Measurements from ENCODE around the gene CALML3.
"Not testable (repeated sequence)": the region's sequence is repeated elsewhere in the genome, so short reads cannot be mapped to it uniquely, and the experiment has no call there.

Gene CALML3

DNA sequence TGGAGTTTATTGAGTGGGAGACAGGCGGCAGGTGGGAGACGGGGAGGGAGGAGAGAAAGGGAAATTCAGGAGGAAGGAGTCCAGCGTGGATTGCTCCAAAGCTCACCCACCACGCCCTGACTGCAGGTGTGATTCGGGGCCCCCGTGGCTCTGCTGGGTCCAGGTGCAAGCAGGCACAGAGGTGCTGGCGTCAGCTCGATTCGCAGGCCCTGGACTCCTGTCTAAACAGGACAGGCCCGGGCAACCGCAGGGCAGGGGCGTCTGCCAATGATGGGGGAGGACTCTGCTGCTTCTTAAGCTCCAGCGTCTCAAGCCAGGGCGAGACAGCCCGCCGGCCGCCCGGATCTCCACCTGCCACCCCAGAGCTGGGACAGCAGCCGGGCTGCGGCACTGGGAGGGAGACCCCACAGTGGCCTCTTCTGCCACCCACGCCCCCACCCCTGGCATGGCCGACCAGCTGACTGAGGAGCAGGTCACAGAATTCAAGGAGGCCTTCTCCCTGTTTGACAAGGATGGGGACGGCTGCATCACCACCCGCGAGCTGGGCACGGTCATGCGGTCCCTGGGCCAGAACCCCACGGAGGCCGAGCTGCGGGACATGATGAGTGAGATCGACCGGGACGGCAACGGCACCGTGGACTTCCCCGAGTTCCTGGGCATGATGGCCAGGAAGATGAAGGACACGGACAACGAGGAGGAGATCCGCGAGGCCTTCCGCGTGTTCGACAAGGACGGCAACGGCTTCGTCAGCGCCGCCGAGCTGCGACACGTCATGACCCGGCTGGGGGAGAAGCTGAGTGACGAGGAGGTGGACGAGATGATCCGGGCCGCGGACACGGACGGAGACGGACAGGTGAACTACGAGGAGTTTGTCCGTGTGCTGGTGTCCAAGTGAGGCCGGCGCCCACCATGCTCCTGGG is at the start of gene CALML3:
Gene CALML3, plus strand, starts transcription at position 321 of the 920 bp plus-strand sequence. Its CDS starts 125 bp downstream, at position 446.
- no peak for FAIRE-seq
- DNase-seq (ENCODE audit: insufficient read length, low spot score): no peak
- TF ChIP-seq, protein P1, sequence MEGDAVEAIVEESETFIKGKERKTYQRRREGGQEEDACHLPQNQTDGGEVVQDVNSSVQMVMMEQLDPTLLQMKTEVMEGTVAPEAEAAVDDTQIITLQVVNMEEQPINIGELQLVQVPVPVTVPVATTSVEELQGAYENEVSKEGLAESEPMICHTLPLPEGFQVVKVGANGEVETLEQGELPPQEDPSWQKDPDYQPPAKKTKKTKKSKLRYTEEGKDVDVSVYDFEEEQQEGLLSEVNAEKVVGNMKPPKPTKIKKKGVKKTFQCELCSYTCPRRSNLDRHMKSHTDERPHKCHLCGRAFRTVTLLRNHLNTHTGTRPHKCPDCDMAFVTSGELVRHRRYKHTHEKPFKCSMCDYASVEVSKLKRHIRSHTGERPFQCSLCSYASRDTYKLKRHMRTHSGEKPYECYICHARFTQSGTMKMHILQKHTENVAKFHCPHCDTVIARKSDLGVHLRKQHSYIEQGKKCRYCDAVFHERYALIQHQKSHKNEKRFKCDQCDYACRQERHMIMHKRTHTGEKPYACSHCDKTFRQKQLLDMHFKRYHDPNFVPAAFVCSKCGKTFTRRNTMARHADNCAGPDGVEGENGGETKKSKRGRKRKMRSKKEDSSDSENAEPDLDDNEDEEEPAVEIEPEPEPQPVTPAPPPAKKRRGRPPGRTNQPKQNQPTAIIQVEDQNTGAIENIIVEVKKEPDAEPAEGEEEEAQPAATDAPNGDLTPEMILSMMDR (IDR thresholded peaks at IDR 0.05; ENCODE audit: insufficient read depth, missing control alignments): no peak

DNA sequence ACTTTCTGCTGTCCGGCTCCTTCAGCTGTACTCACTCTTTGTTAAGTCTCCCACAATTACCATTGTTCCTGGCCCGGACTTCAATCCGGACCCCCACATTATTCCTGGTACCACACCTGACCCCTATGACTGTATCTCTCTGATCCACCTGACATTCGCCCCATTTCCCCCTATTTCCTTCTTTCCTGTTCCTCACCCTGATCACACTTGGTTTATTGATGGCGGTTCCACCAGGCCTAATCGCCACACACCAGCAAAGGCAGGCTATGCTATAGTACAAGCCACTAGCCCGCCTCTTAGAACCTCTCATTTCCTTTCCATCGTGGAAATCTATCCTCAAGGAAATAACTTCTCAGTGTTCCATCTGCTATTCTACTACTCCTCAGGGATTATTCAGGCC is 49.7 kb upstream of the CALML3 start:
- not testable (repeated sequence) for DNase-seq (ENCODE audit: insufficient read length, low spot score); FAIRE-seq

DNA sequence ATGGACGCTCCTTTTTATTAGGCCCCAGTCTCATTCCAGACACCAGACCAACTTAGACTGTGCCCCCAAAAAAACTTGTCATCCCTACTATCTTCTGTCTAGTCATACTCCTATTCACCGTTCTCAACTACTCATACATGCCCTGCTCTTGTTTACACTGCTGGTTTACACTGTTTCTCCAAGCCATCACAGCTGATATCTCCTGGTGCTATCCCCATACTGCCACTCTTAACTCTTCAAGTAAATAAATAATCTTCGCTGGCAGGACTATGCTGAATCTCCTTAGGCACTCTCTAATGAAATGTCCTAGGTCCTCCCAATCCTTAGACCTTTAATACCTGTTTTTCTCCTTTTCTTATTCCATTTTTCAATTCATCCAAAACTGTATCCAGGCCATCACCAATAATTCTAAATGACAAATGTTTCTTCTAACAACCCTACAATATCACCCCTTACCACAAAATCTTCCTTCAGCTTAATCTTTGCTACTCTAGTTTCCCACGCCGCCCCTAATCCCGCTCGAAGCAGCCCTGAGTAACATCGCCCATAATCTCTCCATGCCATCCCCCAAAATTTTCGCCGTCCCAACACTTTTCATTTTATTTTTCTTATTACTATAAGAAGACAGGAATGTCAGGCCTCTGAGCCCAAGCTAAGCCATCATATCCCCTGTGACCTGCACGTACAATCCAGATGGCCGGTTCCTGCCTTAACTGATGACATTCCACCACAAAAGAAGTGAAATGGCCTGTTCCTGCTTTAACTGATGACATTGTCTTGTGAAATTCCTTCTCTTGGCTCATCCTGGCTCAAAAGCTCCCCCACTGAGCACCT is 48.6 kb upstream of the CALML3 start:
- FAIRE-seq; DNase-seq (ENCODE audit: insufficient read length, low spot score): not testable (repeated sequence)

DNA sequence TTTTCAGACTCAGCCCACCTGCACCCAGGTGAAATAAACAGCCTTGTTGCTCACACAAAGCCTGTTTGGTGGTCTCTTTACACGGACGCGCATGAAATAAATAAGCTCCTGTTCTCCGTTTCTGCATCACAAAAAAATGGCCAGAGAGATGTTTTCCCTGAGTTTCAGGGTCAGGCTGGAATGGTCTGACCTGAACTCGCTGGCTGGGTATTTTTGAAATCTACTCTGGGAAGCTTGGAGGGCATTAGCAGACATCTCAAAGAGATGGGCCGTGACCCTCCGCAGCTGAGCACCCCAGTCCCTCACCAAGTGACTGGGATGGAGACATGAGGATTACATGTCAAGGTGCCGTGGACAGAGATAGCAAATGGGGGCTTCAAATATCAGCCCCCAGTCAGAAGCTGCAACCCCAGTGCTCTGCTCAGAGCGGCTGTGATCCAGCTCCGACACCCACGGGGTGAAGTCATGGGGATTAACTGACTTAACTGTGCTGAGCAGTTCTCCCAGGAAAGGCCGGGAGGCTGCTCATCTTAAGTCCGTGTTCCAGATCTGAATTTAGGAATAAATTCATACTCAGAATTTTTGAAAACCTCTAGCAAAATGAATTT is 47.7 kb upstream of the CALML3 start:
- DNase-seq (ENCODE audit: insufficient read length, low spot score) (no peak), FAIRE-seq (no peak)
- TF ChIP-seq, protein P1 (IDR thresholded peaks at IDR 0.05; ENCODE audit: insufficient read depth, missing control alignments): no peak

DNA sequence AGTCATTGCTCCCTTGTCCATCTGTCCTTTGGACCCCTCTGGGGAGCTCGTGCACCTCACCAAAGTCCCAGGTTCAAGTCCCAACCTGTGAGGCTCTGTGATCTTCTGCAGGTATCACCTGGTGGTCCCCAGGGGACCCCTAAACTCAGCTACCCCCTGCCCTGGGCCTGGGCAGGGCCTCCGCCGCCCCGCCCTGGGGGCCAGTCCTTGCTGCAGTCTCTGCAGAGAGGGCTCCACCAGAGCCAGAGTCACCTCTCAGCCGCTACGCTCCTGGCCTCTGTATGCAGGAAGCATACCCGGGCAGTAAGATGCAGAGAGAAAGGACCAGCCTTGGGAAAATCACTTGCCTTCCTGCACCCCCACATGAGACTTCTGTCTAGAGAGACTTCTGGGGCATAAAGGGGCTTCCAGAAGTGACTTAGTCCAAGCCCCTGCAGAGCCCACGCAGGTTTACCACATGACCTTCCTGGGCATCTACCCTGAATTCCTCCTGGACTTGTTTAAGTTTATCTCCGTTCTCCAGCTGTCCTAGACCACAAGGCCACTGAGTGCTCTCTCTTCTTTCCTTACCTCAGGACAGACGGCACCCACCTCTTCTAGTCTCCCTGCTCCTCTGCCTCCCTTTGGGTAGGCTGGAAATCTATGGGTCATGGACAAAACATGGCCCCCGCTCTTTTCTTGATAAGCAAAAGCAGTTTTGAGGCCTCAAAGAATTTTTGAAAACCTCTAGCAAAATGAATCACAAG is 46.6 kb upstream of the CALML3 start:
- DNase-seq (ENCODE audit: insufficient read length, low spot score) (no peak), FAIRE-seq (no peak)
- TF ChIP-seq, protein P1 (IDR thresholded peaks at IDR 0.05; ENCODE audit: insufficient read depth, missing control alignments): no peak

DNA sequence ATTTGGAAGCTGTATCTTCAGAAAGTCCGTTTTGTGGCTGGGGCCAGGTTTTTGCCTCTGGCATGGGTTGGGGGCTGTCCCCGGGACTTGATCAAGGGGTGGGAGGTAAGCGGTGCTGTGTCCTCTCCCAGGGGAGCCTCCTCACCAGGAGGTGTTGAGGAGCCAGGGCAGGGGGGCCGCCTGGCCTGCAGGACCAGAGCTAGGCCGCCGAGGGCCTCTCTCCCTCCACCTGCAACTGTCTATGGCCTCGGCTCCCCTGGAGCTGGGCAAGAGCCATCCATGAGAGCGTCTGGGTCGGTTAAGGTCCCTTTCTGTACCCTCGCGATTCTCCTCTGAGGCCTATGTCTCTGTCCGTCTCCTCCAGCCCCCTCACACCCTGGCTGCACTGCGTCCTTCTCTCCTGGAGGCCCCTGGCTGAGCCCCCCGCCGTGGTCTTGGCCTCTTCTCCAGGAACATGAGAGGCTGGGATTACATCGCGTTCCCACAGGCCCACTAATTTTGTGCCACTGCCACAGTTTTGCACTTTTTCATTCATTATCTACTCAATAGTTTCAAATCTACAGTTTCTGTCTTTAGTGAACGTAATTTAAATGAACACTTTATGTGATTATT is 46.0 kb upstream of the CALML3 start:
- DNase-seq (ENCODE audit: insufficient read length, low spot score) (no peak), FAIRE-seq (no peak)
- TF ChIP-seq, protein P1 (IDR thresholded peaks at IDR 0.05; ENCODE audit: insufficient read depth, missing control alignments): no peak

DNA sequence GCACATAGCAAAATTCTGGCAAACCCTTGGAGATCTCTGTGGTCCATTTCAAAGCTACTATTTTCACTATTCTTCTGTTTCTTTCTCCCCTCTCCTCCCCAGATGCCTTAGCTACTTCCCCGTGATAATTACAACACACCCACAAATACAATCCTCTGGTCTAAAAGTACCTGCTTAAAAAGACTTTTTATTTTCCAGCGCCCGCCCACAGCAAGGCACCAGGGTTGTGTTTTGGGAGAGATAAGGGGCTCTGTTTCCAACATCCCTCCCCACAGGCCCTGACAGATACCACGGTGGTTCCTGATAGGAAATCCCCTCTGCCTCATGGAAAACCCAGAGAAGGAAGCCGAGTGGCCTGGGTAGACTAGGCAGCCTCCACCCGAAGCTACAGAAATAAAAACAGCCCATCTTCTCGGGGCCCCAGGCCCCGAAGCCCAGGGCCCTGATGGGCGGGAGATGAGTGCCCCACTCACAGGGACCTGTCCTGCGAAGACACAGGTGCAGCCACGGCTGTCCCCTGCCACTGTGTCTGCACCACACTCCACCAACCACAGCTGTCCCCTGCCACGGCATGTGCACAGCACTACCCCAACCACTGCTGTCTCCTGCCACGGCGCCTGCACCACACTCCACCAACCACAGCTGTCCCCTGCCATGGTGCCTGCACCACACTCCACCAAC is 45.1 kb upstream of the CALML3 start:
- DNase-seq (ENCODE audit: insufficient read length, low spot score) (no peak), FAIRE-seq (no peak)
- TF ChIP-seq, protein P1 (IDR thresholded peaks at IDR 0.05; ENCODE audit: insufficient read depth, missing control alignments): no peak

Measured in D721Med (cell line).